Mesenchymal stem cell (in vitro differentiated cells and primary cell): ENCODE data around the gene TAF11.
A peak's percentile ranks its signal among the peaks of the same experiment; 100 is the strongest.

Source experiments
- DNase-seq: peaks from one replicate; pipeline ENCODE4 v3.0.0-alpha.2; 2013
- H2AFZ ChIP-seq: one replicate; pipeline ENCODE4 v1.6.1; 2013; ENCODE audit warnings: low read depth, mild to moderate bottlenecking, control low read depth, inconsistent platforms, low read length, moderate library complexity
- H2AK5ac ChIP-seq: 2 replicates; pipeline ENCODE4 v1.6.1; 2013; ENCODE audit warnings: low read length, moderate library complexity, mild to moderate bottlenecking, inconsistent platforms; ENCODE audit not compliant: severe bottlenecking
- H2BK120ac ChIP-seq: one replicate; pipeline ENCODE4 v1.6.1; 2013; ENCODE audit warnings: low read depth, mild to moderate bottlenecking, inconsistent platforms, low read length, moderate library complexity
- H2BK12ac ChIP-seq, 2 experiments: one replicate each; pipeline ENCODE4 v1.6.1; 2013; ENCODE audit warnings: inconsistent platforms in 2 of 2, low read length in 2 of 2, mild to moderate bottlenecking in 2 of 2, moderate library complexity in 2 of 2, control low read depth in 1 of 2
- H2BK15ac ChIP-seq: one replicate; pipeline ENCODE4 v1.6.1; 2013; ENCODE audit warnings: mild to moderate bottlenecking, low read depth, inconsistent platforms; ENCODE audit not compliant: poor library complexity, severe bottlenecking
- H2BK5ac ChIP-seq: 2 replicates; pipeline ENCODE4 v1.6.1; 2013; ENCODE audit warnings: low read depth, mild to moderate bottlenecking, low read length, control low read depth, inconsistent platforms; ENCODE audit not compliant: poor library complexity, severe bottlenecking
- H3K14ac ChIP-seq, 2 experiments: one replicate each; pipeline ENCODE4 v1.6.1; 2013; ENCODE audit warnings: inconsistent platforms in 2 of 2, low read length in 2 of 2, control low read depth in 1 of 2, mild to moderate bottlenecking in 1 of 2, moderate library complexity in 1 of 2
- H3K18ac ChIP-seq, 2 experiments: one replicate each; pipeline ENCODE4 v1.6.1; 2013; ENCODE audit warnings: inconsistent platforms in 2 of 2, low read length in 2 of 2, control low read depth in 1 of 2, low read depth in 1 of 2, mild to moderate bottlenecking in 1 of 2
- H3K23ac ChIP-seq, 2 experiments: one replicate each; pipeline ENCODE4 v1.6.1; 2013; ENCODE audit warnings: inconsistent platforms in 2 of 2, low read length in 2 of 2, mild to moderate bottlenecking in 2 of 2, moderate library complexity in 2 of 2, control low read depth in 1 of 2
- H3K27ac ChIP-seq: 2 replicates; pipeline ENCODE4 v1.5.1; 2013; ENCODE audit warnings: mild to moderate bottlenecking, moderate library complexity, low read length, control low read depth, inconsistent platforms; ENCODE audit not compliant: poor library complexity, severe bottlenecking
- H3K27me3 ChIP-seq, 2 experiments: 2 replicates each; pipeline versions ENCODE4 v1.6.1 to v1.7.0; 2013; ENCODE audit warnings: low read length in 2 of 2, mild to moderate bottlenecking in 2 of 2, moderate library complexity in 2 of 2, control low read depth in 1 of 2, inconsistent platforms in 1 of 2; ENCODE audit not compliant: control insufficient read depth in 1 of 2, insufficient read depth in 1 of 2
- H3K36me3 ChIP-seq, 2 experiments: 2 replicates each; pipeline versions ENCODE4 v1.6.1 to v1.7.0; 2013; ENCODE audit warnings: low read length in 2 of 2, control low read depth in 1 of 2, inconsistent platforms in 1 of 2, low read depth in 1 of 2, mild to moderate bottlenecking in 1 of 2; ENCODE audit not compliant: insufficient read depth in 2 of 2, control insufficient read depth in 1 of 2
- H3K4ac ChIP-seq, 2 experiments: one replicate each; pipeline ENCODE4 v1.6.1; 2013; ENCODE audit warnings: inconsistent platforms in 2 of 2, low read length in 2 of 2, mild to moderate bottlenecking in 2 of 2, moderate library complexity in 2 of 2, control low read depth in 1 of 2, low read depth in 1 of 2
- H3K4me1 ChIP-seq: 2 replicates; pipeline ENCODE4 v1.6.1; 2013; ENCODE audit warnings: low read depth, low read length, control low read depth; ENCODE audit not compliant: control insufficient read depth, insufficient read depth
- H3K4me2 ChIP-seq: 2 replicates; pipeline ENCODE4 v1.6.1; 2013; ENCODE audit warnings: low read length, mild to moderate bottlenecking, inconsistent platforms; ENCODE audit not compliant: poor library complexity, severe bottlenecking
- H3K4me3 ChIP-seq, 2 experiments: 2 replicates each; pipeline versions ENCODE4 v1.5.1 to v1.7.0; 2013; ENCODE audit warnings: low read length in 2 of 2, mild to moderate bottlenecking in 2 of 2, control low read depth in 1 of 2, low read depth in 1 of 2; ENCODE audit not compliant: insufficient read depth in 1 of 2
- H3K79me1 ChIP-seq: replicated peaks from 2 replicates; pipeline ENCODE4 v1.6.1; 2013; ENCODE audit warnings: mild to moderate bottlenecking, control low read depth, low read length, inconsistent platforms; ENCODE audit not compliant: poor library complexity, severe bottlenecking
- H3K9ac ChIP-seq: 2 replicates; pipeline ENCODE4 v1.7.0; 2013; ENCODE audit warnings: mild to moderate bottlenecking, low read length, moderate library complexity
- H3K9me3 ChIP-seq: 2 replicates; pipeline ENCODE4 v1.7.0; 2013; ENCODE audit warnings: mild to moderate bottlenecking, low read length; ENCODE audit not compliant: control insufficient read depth
- H4K8ac ChIP-seq: one replicate; pipeline ENCODE4 v1.6.1; 2013; ENCODE audit warnings: inconsistent platforms, mild to moderate bottlenecking, low read length, moderate library complexity
- H4K91ac ChIP-seq: one replicate; pipeline ENCODE4 v1.6.1; 2013; ENCODE audit warnings: mild to moderate bottlenecking, low read length, inconsistent platforms
- WGBS: methylation state at CpG from one replicate; pipeline ENCODE4 v1.1.7; 2013; ENCODE audit warnings: mixed read lengths; 5-methylcytosine and 5-hydroxymethylcytosine counted together

TAF11 gene

DNA sequence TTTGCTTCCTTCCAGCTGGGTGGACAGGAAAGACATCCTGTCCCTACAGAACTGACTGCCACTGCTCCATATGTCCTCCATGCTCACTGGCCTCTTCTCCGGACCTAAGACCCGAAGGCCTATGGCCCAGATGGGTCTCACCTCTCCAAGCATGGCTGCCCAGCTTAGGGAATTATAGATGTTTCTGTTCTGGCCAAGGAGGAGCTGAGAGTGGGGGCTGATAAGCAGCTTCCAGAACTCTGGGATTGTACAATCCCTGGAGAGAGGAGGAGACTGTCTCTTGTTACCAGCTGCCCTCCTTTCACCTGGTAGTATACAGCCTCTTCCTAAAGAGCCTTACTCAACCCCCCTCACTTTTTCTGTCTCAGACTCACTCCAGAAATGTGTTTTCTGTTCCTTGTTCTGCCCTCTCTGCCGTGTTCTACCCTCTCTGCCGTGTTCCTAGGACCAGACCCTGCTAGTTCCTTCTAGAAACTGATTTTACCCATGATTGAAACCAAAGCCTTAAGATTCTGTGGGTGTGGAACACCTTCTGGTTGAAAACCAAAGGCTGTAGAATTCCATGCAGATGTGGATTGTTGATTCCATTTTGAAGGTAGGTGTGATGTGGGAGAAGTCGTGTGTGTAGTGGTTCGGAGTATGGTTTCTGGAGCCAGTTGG, 29.9 kb upstream of the TAF11 start:
- no peak overlapping the region for H3K27ac ChIP-seq
- H4K91ac ChIP-seq: no peak overlapping the region
- no peak overlapping the region for H2AFZ ChIP-seq
- H2BK5ac ChIP-seq: no peak overlapping the region
- H3K14ac ChIP-seq: no peak overlapping the region
- H2AK5ac ChIP-seq: no peak overlapping the region
- H3K4ac ChIP-seq: no peak overlapping the region
- H2BK120ac ChIP-seq: no peak overlapping the region
- no peak overlapping the region for H2BK15ac ChIP-seq
- H3K9me3 ChIP-seq: no peaks in the 10 kb centered on the region
- no peak overlapping the region for H4K8ac ChIP-seq
- peaks cover 7% of the 10 kb centered on the region for H3K4me1 ChIP-seq
- no peak overlapping the region for H3K18ac ChIP-seq
- DNase-seq: no peak
- H3K23ac ChIP-seq: no peak overlapping the region
- no peak overlapping the region for H3K9ac ChIP-seq
- H3K4me2 ChIP-seq: no peak overlapping the region
- H2BK12ac ChIP-seq: no peak overlapping the region
- WGBS: 92% methylated on average over 5 of the region's 6 CpGs
- H3K4me3 ChIP-seq: no peak overlapping the region
- peaks cover 39% of the 10 kb centered on the region for H3K79me1 ChIP-seq
- H3K36me3 ChIP-seq: no peaks in the 10 kb centered on the region
- H3K27me3 ChIP-seq: no peaks in the 10 kb centered on the region

DNA sequence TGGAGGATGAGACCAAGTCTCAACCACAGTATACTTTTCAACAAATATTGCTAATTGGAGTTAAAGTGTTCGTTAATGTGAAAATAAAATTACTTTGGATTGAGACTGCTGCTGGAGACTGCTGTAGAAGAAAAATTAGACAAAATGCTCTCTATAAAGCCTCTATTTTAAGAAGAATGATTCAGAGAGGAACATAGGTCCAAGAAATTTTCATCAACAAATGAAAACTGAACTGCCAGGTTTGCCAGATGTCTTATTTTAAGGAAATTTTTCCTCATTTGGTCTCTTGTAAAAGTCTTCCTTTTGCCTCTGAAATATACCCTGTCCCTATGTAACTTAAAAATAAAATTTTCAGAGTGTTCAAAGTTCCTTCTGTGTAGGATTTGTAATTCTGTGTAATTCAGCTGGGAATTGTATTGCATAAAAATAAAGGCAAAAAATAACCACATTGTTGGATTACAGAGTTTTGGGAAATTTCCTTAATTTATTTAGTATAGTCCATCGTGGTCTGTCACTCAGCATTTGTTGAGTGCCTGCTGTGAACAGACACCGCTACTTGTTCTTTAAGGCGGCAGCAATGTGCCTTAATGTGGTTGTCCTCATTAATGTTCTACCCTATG, 28.6 kb upstream of the TAF11 start:
- Histone ChIP-seq H3K27ac (no peak overlapping the region), H3K4me1 (peaks cover 8% of the 10 kb centered on the region), H2BK12ac (no peak overlapping the region), H4K91ac (no peak overlapping the region), H3K18ac (no peak overlapping the region), H3K4me2 (no peak overlapping the region), H3K4ac (no peak overlapping the region), H2BK15ac (no peak overlapping the region), H2BK5ac (no peak overlapping the region), H3K9ac (peak overlapping the region; percentile 62), H3K9me3 (no peaks in the 10 kb centered on the region), H3K36me3 (no peaks in the 10 kb centered on the region), H4K8ac (no peak overlapping the region), H3K23ac (no peak overlapping the region), H2AFZ (no peak overlapping the region), H3K14ac (no peak overlapping the region), H3K27me3 (no peaks in the 10 kb centered on the region), H3K79me1 (peaks cover 38% of the 10 kb centered on the region), H2BK120ac (no peak overlapping the region), H3K4me3 (no peak overlapping the region), H2AK5ac (no peak overlapping the region)
- DNase-seq: no peak
- 96% methylated on average over 3 of the region's 4 CpGs for WGBS

DNA sequence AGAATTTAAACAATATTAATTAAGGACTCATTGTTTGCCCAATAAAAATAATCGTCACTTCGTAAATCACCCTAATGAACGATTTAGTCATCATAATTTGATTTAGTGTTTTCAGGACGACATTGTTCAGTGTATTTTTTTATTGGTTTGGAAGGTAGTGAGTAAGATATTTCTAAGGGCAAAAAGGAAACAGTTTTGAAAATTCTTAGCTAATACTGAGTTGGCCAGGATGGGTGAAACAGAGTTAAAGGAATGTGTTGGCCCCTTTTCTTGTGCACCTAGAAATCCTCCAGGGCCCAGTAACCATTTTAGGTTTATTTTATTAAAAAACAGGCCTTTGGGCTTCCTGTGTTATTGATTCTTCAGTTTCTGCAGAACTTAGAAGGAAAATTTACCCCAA, 26.5 kb upstream of the TAF11 start:
- no peak overlapping the region for H2BK15ac ChIP-seq
- 92% methylated on average over 4 of the region's 4 CpGs for WGBS
- no peaks in the 10 kb centered on the region for H3K27me3 ChIP-seq
- H3K4me1 ChIP-seq: peaks cover 13% of the 10 kb centered on the region
- H3K4me2 ChIP-seq: no peak overlapping the region
- no peaks in the 10 kb centered on the region for H3K36me3 ChIP-seq
- H3K9ac ChIP-seq: peak overlapping the region; percentile 15
- no peak overlapping the region for H2AK5ac ChIP-seq
- H4K91ac ChIP-seq: no peak overlapping the region
- no peak overlapping the region for H4K8ac ChIP-seq
- H2AFZ ChIP-seq: no peak overlapping the region
- no peak overlapping the region for H3K27ac ChIP-seq
- no peak overlapping the region for H3K14ac ChIP-seq
- no peak overlapping the region for H3K23ac ChIP-seq
- H3K4me3 ChIP-seq: no peak overlapping the region
- no peaks in the 10 kb centered on the region for H3K9me3 ChIP-seq
- no peak overlapping the region for H3K18ac ChIP-seq
- no peak overlapping the region for H2BK5ac ChIP-seq
- peaks cover 46% of the 10 kb centered on the region for H3K79me1 ChIP-seq
- H3K4ac ChIP-seq: no peak overlapping the region
- H2BK120ac ChIP-seq: no peak overlapping the region
- DNase-seq: no peak
- H2BK12ac ChIP-seq: no peak overlapping the region

DNA sequence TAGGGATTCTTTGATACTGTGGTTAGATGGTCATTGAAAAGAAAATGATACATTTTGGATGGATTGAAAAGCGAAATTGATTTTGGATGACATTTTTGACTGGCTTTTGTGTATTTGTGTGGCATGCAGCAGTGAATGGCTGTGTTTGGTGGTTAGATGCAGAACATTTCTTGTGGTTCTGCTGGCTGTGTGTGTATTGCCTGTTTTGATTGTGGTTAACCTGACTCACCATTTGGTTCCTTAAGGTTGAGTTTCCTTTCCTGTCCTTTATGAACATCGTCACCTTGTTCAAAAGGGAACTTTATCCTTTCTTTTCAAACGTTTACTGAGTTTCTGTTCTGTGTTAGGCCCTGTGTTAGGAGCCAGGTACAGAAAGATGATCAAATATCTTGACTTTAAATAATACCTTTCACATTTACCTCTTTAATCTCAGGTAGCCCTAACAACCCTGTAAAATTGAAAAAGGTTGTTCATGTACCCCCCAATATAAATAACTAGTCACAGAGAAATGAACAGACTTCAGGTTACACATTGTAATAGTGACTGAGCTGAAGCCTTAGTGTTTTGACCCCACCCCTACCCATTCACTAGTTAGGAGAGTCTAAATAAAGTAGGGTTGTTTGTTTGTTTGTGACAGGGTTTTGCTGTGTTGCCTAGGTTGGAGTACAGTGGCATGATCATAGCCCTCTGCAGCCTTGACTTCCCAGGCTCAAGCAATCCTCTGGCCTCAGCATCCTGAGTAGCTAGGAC, 25.0 kb upstream of the TAF11 start:
- Histone ChIP-seq H3K27ac (peak overlapping the region; percentile 46), H3K9me3 (no peaks in the 10 kb centered on the region), H3K18ac (no peak overlapping the region), H3K27me3 (no peaks in the 10 kb centered on the region), H2BK120ac (no peak overlapping the region), H2BK5ac (no peak overlapping the region), H4K91ac (no peak overlapping the region), H2BK12ac (peak overlapping the region in 1 of 2 experiments; percentile 21), H3K14ac (no peak overlapping the region), H2AFZ (no peak overlapping the region), H3K4me3 (no peak overlapping the region), H3K4ac (no peak overlapping the region), H3K9ac (no peak overlapping the region), H3K36me3 (no peaks in the 10 kb centered on the region), H2BK15ac (no peak overlapping the region), H3K4me1 (peaks cover 13% of the 10 kb centered on the region), H4K8ac (no peak overlapping the region), H3K4me2 (no peak overlapping the region), H3K79me1 (peaks cover 44% of the 10 kb centered on the region), H2AK5ac (peak overlapping the region; percentile 5), H3K23ac (no peak overlapping the region)
- peak; percentile 86 for DNase-seq
- 85% methylated on average over 1 of the region's 3 CpGs for WGBS
